NCI-H187 treated with DMSO at 0.1 percent for 48 hours (cell line): ENCODE data around the gene ZRANB3.
A peak's percentile ranks its signal among the peaks of the same experiment; 100 is the strongest.
"Not testable (repeated sequence)": the region's sequence is repeated elsewhere in the genome, so short reads cannot be mapped to it uniquely, and the experiment has no call there.

Experiments used
- DNase-seq: peaks from one replicate; lab custom pipeline; 2025; lab: John Stamatoyannopoulos, UW

The ZRANB3 gene

DNA sequence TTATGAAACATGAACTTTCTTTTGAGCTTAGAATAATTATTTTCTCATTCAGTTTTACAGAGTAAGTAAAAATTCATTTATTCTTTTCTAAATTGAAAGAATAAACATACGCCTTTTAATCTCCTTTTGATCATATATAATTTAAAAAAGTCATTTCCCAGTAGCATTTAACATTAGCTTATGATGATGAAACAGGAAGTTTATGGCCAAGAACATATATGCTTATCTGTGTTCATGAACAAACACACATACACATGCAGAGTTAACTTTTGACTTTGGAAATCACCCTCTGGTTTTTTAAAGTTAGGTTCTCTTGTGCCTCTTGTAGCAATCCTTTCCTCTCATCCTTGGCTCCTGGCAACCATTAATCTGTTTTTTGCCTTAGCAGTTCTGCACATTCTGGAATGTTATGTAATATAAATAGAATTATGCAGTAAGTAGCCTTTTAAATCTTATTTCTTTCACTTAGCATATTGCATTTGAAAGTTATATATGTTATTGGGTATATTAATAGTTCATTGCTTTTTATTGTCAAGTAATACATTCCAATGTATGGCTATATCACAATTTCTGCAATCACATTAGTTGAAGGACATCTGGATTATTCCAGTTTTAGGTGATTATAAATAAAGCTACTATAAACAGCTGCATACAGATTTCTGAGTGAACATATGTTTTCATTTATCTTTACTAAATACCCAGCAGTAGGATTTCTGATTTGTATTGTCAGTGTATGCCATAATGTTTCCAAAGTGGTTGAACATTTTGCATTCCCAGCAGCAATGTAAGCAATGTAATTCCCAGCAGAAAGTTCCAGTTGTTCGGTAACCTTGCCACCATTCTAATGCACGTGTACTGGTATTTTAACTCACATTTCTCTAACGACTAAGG, 210.3 kb downstream of the ZRANB3 start:
- DNase-seq = no peak

DNA sequence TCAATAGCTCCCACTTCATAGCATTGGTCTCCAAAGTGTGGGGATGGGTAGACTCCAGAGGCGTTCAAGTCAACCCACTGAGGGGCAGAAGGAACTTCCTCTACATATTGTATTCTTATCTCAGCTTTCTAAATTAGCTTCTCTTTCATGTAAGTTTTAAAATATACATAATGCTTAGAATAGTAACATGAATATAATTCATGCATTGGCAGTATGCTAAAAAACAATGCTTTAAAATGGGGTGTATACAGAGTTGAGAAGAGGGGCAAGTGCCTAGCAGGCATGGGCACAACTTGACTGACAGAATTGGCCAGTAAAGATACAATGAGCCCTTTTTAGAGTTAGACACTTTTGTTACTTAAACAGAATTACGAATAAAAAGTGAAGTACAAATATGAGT, 212.2 kb downstream of the ZRANB3 start:
- DNase-seq = no peak

DNA sequence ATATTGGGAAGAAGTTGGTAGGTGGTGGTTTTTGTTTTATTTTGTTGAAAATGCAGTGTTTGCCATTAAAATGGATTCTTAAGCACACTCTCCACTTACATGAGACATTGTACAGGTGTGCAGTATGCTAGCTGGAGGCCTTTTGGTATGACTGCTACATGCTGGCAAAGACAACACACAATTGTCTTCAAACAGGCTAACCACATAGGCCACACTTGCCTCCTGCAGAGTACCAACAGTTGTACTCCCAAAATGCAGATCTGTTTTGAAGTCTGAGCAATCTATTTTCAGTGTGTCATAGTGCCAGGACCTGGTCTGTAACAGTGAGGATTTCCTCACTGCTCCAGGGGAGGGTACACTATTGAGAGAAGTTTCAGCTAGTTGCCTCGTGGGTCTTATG, 213.6 kb downstream of the ZRANB3 start:
- DNase-seq = no peak

DNA sequence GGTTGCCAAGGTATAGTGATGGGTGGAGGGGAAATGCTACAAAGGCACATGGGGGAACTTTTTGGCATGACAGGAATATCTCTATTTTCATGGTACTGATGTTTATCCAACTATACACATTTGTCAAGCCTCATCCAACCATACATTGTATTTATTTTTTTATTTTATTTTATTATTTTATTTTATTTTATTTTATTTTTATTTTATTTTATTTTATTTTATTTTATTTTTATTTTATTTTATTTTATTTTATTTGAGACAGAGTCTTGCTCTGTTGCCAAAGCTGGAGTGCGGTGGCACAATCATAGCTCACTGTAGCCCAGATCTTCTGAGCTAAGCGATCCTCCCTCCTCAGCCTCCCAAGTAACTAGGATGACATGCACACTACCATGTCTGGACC, 219.1 kb downstream of the ZRANB3 start:
- DNase-seq = no peak

DNA sequence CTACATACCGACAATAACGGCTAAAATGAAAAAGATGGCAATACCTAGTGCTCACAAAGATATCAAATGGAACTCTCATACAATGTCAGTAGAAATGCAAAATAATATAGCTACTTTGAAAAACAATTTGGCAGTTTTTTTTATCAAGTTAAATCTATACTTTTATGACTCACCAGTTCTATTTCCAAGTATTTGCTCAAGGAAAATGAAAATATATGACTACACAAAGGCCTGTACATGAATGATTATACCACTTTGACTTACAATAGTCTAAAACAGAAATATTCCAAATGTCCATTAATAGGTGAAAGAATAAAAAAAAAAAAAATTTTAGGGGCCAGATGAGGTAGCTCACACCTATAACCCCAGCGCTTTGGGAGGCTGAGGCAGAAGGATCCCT, 219.8 kb downstream of the ZRANB3 start:
- no peak for DNase-seq

DNA sequence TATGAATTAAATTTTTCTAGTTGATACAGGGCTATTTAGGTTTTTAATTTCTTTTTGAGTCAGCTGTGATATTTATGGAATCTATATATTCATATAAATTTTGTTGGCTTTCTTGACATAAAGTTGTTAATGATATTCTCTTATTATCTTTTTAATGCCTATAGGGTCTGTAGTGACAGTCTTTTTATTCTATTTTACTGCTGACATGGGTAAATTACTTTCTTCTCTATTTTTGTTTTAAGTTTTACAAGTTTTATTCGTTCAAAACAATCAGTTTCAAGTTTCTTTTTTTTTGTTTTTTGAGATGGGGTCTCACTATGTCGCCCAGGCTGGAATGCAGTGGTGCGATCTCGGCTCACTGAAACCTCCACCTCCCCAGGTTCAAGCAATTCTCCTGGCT, 226.3 kb downstream of the ZRANB3 start:
- no peak for DNase-seq

DNA sequence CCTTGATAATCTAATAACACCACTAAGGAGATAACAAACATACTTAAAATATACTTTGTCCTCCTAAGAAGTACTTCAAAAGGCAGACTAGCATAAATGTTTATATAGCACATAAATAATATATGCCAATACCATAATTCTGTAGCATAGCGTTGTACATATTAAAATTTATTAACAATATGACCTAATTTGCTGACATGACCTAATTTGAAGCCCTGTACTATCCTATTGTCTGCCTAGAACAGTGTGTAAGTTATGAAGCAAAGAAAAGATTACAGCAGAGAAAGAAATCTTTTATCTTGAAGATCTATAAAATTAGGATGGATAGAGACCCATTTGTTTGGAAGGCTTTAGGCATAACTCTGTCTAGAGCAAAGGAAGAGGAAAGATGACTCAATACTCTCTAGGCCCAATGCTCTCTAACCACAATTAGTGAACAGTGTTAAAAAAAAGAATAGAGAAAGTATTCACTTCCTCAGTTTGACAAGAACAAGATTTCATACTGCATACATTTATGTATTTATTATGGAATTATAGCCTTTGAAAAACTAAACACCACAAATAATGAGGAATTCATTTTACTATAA, 231.3 kb downstream of the ZRANB3 start:
- no peak for DNase-seq

DNA sequence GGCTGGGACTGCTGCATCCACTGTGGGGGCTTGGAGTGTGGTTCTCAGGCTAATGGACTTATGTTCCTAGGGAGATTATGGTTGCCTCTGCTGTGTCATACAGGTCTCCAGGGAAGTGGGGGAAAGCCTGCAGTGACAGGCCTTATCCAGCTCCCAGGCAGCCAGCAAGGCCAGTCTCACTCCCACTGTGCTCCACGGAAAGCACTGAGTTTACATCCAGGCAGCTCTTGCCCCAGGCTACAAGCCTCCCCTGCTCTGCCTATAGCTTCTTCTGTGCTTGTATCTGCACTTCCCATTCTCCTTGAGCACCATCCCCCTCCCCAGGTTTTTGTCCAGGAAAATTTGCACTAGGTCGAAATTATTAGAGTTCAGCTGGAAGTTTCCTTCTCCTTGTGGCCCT, 231.9 kb downstream of the ZRANB3 start:
- no peak for DNase-seq

DNA sequence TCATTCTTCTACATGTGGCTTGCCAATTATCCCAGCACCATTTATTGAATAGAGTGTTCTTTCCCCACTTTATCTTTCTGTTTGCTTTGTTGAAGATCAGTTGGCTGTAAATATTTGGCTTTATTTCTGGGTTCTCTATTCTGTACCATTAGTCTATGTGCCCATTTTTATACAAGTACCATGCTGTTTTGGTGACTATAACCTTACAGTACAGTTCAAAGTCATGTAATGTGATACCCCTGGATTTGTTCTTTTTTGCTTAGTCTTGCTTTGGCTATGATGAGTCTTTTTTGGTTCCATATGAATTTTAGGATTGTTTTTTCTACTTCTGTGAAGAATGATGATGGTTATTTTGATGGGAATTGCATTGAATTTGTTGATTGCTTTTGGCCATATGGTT, 243.9 kb downstream of the ZRANB3 start:
- not testable (repeated sequence) for DNase-seq

DNA sequence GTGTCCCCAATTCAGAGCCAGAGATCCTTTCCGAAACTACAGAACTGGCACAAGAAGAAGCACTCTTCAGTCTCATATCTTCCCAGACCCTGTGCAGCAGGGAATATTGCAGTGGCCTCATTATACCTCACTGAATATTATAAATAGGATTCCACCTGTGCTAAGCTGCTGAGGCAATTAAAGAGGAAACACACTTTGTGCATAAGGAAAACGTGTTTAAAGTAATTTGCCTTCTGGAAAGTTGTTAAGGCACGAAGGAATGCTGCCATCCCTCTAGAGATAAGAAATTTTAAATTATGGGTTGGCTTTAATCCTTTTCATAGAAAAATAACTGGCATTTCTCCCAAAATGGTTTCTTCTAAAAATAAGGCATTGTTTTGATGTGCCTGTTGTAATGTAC, 245.6 kb downstream of the ZRANB3 start:
- no peak for DNase-seq

DNA sequence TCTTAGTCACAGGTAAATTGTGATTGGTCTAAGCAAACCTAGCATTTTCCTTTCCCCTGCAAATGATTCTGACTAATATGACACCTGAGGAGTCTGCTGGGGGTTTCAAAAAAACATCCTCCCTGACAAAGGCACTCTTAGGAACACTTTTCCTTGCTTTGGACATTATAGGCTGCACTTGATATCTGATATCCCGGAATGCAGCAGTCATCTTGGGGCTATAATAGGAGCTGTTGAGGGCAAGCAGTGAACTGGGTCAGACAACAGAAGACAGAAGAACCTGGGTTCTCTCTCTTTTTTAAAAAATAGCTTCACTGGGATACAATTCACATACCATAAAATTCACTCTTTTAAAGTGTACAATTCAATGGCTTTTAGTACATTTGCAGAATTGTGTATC, 249.6 kb downstream of the ZRANB3 start:
- no peak for DNase-seq

DNA sequence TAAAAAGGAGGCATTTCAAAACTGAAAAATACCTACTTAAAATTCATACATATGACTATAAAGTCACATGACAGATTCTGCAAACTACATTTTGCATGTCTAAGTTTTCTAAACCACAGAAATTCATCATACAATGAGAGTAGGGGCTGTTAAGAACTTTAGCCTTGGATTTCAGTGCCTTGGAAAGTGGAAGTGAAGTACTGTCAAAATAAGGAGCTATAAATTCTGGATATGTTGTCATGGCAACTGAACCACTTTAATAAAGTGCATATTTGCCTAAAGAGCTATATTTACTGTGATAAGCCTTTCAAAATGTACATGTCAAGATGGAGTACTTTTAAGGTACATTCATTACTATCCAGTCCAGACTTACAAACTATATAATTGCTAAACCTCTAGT, 251.8 kb downstream of the ZRANB3 start:
- peak; percentile 42 for DNase-seq

DNA sequence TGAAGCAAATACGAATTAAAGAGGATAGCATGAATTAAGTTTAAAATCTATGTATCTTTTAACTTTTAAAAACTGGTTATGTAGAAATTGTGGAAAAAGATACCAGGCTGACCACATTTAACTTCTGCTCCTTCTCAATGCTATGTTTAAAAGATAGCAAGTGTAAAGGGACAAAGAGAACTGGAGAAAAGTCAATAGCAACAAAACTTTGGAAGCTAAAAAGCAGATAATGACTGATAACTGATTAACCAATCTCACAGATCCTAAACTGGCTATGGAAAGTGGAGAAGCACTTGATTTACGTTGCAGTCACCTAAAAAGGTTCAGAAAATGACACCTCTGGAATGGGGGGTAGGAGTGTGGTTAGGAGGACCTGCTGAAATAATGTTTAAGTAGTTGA, 254.5 kb downstream of the ZRANB3 start:
- no peak for DNase-seq

DNA sequence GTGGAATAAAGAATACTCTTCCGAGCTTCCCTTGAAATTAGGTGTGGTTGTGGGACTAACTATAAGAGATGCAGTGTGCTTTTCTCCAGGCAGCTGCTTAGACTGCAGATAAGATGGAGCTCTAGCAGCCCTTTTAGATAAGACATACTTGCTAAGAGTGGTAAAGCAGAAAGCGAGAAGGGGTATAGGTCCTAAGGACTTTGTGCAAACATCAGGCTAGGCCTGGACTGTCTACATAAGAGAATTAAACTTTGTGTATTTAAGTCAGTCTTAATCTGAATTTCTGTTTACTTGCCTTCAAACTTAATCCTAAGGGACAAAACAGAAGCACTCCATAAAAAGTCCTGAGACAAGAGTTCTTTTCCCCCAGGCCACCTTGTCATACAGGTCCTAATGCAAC, 260.0 kb downstream of the ZRANB3 start:
- DNase-seq = no peak

DNA sequence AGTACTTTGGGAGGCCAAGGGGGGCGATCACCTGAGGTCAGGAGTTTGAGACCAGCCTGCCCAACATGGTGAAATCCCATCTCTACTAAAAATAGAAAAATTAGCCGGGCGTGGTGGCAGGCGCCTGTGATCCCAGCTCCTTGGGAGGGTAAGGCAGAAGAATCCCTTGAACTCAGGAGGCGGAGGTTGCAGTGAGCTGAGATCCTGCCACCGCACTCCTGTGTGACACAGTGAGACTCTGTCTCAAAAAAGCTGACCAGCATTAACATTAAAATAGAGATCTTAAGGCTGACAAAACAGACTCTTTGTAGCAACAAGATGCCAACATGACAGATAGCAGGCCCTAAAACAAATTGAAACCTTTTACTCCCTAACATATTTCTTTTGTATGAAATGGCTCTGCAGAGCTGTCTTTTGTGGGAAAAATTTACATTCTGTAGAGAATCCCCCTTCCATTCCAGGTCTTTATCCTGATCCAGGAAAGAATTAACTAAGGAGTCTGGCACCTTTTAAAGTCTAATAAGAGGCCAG, 265.0 kb downstream of the ZRANB3 start:
- DNase-seq = no peak

DNA sequence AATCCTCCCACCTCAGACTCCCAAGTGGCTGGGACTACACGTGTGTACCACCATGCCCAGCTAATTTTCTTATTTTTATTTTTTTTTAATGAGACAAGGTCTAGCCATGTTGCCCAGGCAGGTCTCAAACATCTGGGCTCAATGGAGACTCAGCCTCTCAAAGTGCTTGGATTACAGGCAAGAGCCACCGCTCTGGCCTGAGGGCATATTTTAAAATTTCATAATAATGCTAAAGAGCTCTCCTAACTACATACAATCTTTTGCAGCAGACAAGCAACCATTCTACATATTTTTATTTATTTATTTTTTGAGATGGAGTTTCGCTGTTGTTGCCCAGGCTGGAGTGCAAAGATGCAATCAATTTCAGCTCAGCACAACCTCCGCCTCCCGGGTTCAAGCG, 271.9 kb downstream of the ZRANB3 start:
- DNase-seq = no peak

DNA sequence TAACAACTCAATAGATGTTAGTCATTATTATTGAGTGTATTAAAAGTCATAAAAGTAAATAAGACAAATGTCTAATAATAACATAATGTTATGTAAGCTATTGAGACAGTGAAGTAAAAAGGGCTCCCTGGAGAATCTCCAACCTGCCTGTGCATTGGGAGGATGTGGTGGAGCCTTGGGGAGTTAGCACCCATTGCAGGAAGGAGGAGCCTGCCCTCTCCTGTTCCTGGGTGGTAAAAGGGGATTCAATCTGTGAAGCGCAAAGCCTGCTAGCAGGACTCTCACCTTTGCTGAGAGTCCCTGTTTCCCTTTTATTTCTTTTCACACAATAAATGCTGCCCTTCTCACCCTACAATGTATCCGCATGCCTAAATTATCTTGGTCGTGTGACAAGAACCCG, 272.8 kb downstream of the ZRANB3 start:
- no peak for DNase-seq

DNA sequence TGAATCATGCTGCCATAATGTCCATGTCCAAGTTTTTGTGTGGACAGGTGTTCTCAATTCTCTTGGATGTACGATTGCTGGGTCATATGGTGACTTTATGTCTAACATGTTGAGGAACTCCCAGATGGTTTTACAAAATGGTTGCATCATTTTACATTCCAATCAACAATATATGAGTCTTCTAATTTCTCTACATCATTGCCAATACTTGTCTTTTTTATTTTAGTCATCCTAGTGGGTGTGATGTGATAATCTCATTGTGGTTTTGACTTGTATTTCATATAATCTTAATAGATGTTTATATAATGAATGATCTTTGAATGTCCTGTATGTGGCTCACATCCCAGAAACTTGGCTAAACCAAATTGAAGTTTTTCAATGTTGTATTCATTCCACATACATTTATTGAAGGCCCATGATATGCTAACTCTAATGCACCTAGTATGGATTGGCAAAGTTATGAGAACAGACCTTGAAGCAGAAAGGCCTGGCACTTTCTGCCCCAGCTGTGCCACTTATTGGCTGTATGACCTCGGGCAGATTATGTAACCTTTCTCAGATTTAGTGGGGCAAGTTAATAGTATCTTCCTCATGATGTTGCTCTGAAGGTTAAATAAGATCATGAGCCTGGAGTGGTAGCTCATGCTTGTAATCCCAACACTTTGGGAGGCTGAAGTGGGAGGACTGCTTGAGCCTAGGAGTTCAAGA, 273.5 kb downstream of the ZRANB3 start:
- no peak for DNase-seq

DNA sequence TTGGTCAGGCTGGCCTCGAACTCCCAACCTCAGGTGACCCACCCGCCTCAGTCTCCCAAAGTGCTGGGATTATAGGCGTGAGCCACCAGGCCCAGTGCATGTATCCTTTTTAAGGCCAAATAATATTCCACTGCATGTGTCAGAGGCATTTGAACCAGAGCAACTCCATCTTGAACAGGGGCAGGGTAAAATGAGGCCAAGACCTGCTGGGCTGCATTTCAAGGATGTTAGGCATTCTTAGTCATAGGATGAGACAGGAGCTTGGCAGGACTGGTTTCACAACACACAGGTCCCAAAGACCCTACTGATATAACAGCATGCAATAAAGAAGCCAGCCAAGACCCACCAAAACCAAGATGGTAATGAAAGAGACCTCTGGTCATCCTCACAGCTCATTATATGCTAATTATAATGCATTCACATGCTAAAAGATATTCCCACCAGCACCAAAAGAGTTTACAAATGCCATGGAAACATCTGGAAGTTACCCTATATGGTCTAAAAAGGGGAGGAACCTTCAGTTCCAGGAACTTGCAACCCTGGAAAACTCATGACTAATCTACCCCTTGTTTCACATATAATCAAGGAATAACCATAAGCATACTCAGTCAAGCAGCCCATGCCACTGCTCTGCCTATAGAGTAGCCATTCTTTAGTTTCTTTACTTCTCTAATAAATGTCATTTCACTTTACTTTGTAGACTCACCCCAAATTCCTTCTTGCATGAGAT, 274.3 kb downstream of the ZRANB3 start:
- DNase-seq = no peak

DNA sequence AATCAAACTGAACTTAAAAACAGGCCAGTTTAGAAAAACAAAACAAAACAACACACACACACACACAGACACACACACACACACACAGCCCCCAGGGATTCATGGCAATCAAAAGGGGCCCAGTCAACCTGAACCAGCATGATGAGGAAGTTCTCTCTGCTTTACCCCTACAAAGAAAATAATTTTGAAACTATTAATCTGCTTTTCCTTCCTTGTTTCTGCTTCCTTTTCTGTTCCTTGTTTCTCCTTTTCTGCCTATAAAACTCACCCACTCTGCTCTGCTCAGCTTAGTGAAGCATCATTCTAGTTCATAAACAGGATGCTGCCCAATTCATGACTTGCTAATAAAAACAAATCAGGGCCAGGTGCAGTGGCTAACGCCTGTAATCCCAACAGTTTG, 275.8 kb downstream of the ZRANB3 start:
- no peak for DNase-seq

DNA sequence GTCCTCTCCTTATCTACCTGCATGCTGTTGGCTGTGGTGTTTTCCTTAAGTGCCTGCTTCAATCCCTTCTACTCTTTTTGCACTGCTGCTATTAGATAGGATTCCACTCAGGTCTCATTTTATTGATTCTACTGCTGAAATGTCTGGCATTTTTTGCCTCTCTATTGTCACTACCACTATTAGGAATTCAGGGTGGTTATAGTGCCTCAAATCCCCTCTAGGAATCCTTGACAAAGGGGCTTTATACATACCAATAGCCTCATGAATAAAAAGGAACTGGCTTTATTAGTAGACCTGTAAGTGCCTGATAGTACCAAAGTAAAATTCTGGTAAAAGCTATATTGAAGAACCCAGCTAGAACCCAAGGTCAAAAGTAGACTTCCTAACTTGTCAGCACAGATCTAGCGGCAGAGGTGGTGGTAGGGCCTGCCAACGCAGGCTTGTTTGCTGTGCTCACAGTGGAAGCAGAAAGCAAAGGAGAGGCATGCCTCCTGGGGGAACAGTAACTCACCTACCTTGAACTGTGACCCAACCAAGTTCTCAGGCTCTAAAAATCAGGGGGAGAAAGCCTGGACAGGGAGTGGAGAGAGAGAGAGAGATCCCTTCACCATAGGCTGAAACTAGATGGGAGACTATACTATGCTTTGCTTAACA, 278.1 kb downstream of the ZRANB3 start:
- no peak for DNase-seq

DNA sequence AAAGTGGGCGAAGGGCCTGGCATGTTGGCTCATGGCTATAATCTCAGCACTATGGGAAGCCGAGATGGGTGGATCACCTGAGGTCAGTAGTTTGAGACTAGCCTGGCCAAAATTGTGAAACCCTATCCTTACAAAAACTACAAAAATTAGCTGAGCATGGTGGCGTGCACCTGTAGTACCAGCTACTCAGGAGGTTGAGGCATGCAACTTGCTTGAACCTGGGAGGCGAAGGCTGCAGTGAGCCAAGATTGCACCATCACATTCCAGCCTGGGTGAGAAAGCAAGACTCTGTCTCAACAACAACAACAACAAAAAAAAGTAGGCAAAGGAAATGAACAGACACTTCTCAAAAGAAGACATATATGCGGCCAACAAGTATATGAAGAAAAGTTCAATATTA, 282.4 kb downstream of the ZRANB3 start:
- DNase-seq = no peak
